Measurements from ENCODE around the gene TNIP3.
"Not testable (repeated sequence)": the region's sequence is repeated elsewhere in the genome, so short reads cannot be mapped to it uniquely, and the experiment has no call there.

Gene TNIP3

GRCh38 chr4:121180558-121180957 is 16.4 kb upstream of the TNIP3 start:
- DNase-seq (ENCODE audit: low read depth in 2 of 3, low spot score in 2 of 3) = no peak

GRCh38 chr4:121177246-121178137 is 13.4 kb upstream of the TNIP3 start:
- no peak for DNase-seq (ENCODE audit: low read depth in 2 of 3, low spot score in 2 of 3)

- DNase-seq (ENCODE audit: low read depth in 2 of 3, low spot score in 2 of 3) = no peak
Observed at GRCh38 chr4:121176082-121176934, 12.2 kb upstream of the TNIP3 start.

GRCh38 chr4:121171477-121171876 is 7.4 kb upstream of the TNIP3 start:
- not testable (repeated sequence) for DNase-seq (ENCODE audit: low read depth in 2 of 3, low spot score in 2 of 3)

- no peak for DNase-seq (ENCODE audit: low read depth in 2 of 3, low spot score in 2 of 3)
Observed at GRCh38 chr4:121168446-121169281, 4.5 kb upstream of the TNIP3 start.

- no peak for DNase-seq (ENCODE audit: low read depth in 2 of 3, low spot score in 2 of 3)
Observed at GRCh38 chr4:121166976-121167375, 2.9 kb upstream of the TNIP3 start.

GRCh38 chr4:121165206-121165605 is 1.1 kb upstream of the TNIP3 start:
- DNase-seq (ENCODE audit: low read depth in 2 of 3, low spot score in 2 of 3) = no peak

GRCh38 chr4:121156822-121157769 is 7.0 kb downstream of the TNIP3 start:
- no peak for DNase-seq (ENCODE audit: low read depth in 2 of 3, low spot score in 2 of 3)

- no peak for DNase-seq (ENCODE audit: low read depth in 2 of 3, low spot score in 2 of 3)
Observed at GRCh38 chr4:121155893-121156292, 8.2 kb downstream of the TNIP3 start.

GRCh38 chr4:121154103-121154515 is 10.0 kb downstream of the TNIP3 start:
- DNase-seq (ENCODE audit: low read depth in 2 of 3, low spot score in 2 of 3) = no peak

- DNase-seq (ENCODE audit: low read depth in 2 of 3, low spot score in 2 of 3) = no peak
Observed at GRCh38 chr4:121151942-121152341, 12.2 kb downstream of the TNIP3 start.

- DNase-seq (ENCODE audit: low read depth in 2 of 3, low spot score in 2 of 3) = no peak
Observed at GRCh38 chr4:121150486-121150885, 13.6 kb downstream of the TNIP3 start.

- no peak for DNase-seq (ENCODE audit: low read depth in 2 of 3, low spot score in 2 of 3)
Observed at GRCh38 chr4:121150003-121150402, 14.1 kb downstream of the TNIP3 start.

GRCh38 chr4:121148621-121149020 is 15.5 kb downstream of the TNIP3 start:
- no peak for DNase-seq (ENCODE audit: low read depth in 2 of 3, low spot score in 2 of 3)

GRCh38 chr4:121148000-121148399 is 16.1 kb downstream of the TNIP3 start:
- no peak for DNase-seq (ENCODE audit: low read depth in 2 of 3, low spot score in 2 of 3)

GRCh38 chr4:121146530-121146929 is 17.6 kb downstream of the TNIP3 start:
- no peak for DNase-seq (ENCODE audit: low read depth in 2 of 3, low spot score in 2 of 3)

GRCh38 chr4:121145430-121145829 is 18.7 kb downstream of the TNIP3 start:
- no peak for DNase-seq (ENCODE audit: low read depth in 2 of 3, low spot score in 2 of 3)

GRCh38 chr4:121144021-121144420 is 20.1 kb downstream of the TNIP3 start:
- no peak for DNase-seq (ENCODE audit: low read depth in 2 of 3, low spot score in 2 of 3)

GRCh38 chr4:121143131-121143530 is 21.0 kb downstream of the TNIP3 start:
- DNase-seq (ENCODE audit: low read depth in 2 of 3, low spot score in 2 of 3) = no peak

Data from activated CD8-positive, alpha-beta memory T cell treated with anti-CD3 and anti-CD28 coated beads for 48 hours (primary cell).